GM18498 (cell line): Measurements from ENCODE around the gene BOK.
"Not testable (repeated sequence)": the region's sequence is repeated elsewhere in the genome, so short reads cannot be mapped to it uniquely, and the experiment has no call there.

Experiments used
- ATAC-seq: cut with Tn5 transposase; IDR thresholded peaks from one replicate; pipeline ENCODE4 v1.9.1; 2021; ENCODE audit warnings: mild to moderate bottlenecking, moderate library complexity; ENCODE audit not compliant: unreplicated experiment

Gene BOK

GRCh38 chr2:241558532-241559322, at the start of gene BOK:
TSS of gene BOK (plus strand) at chr2:241558745. CDS start at chr2:241559484, 739 bp downstream.
- no peak for ATAC-seq

GRCh38 chr2:241509155-241509784, 49.3 kb upstream of the BOK start:
- ATAC-seq: no peak

- no peak for ATAC-seq
These were observed 47.3 kb upstream of the BOK start for GRCh38 chr2:241511091-241511741.

- ATAC-seq: no peak
These were observed 44.0 kb upstream of the BOK start for GRCh38 chr2:241514553-241514952.

GRCh38 chr2:241514986-241515737, 43.4 kb upstream of the BOK start:
- ATAC-seq: peak; percentile 61

GRCh38 chr2:241516520-241516965, 42.0 kb upstream of the BOK start:
- ATAC-seq: no peak

GRCh38 chr2:241517297-241517696, 41.2 kb upstream of the BOK start:
- no peak for ATAC-seq

GRCh38 chr2:241519669-241520068, 38.9 kb upstream of the BOK start:
- ATAC-seq: no peak

- no peak for ATAC-seq
These were observed 36.1 kb upstream of the BOK start for GRCh38 chr2:241522477-241522876.

GRCh38 chr2:241525818-241526780, 32.4 kb upstream of the BOK start:
- ATAC-seq: not testable (repeated sequence)

GRCh38 chr2:241530571-241530970, 28.0 kb upstream of the BOK start:
- no peak for ATAC-seq

GRCh38 chr2:241531161-241531722, 27.3 kb upstream of the BOK start:
- no peak for ATAC-seq

- no peak for ATAC-seq
These were observed 26.4 kb upstream of the BOK start for GRCh38 chr2:241532168-241532567.

GRCh38 chr2:241532733-241533601, 25.6 kb upstream of the BOK start:
- ATAC-seq: no peak

- no peak for ATAC-seq
These were observed 24.3 kb upstream of the BOK start for GRCh38 chr2:241534293-241534692.

- no peak for ATAC-seq
These were observed 23.7 kb upstream of the BOK start for GRCh38 chr2:241534701-241535375.

GRCh38 chr2:241535871-241536655, 22.5 kb upstream of the BOK start:
- ATAC-seq: no peak
